Panc1 (cell line): ENCODE data around the gene EXOC7. TPM values are rescaled to one million over a fixed set of nuclear protein-coding genes. Genes with fewer than 3 reads are reported as not detected.

ENCODE experiments used
- ATAC-seq: fragments of 200-7000 bp; cut with Tn5 transposase; 2 replicates; pipeline ENCODE4 v1.9.1; 2020; ENCODE audit warnings: mild to moderate bottlenecking, moderate library complexity
- BruUV-seq: library from RNA; stranded (reverse); fragments of 400-500 nt; replicated peaks from 2 replicates; lab custom pipeline; 2021; lab: Mats Ljungman, UMichigan
- CTCF ChIA-PET: fragments of 300-600 bp; sonication (Branson Sonifier 250); formaldehyde crosslinking; loops from one replicate; lab custom pipeline; 2022; ENCODE audit warnings: antibody characterized with exemption; lab: Charles Lee
- POLR2A ChIA-PET: fragments of 300-600 bp; sonication (Branson Sonifier 250); formaldehyde crosslinking; loops from one replicate; lab custom pipeline; 2022; ENCODE audit warnings: antibody characterized with exemption; lab: Charles Lee
- DNase-seq: peaks from one replicate; pipeline ENCODE4 v3.0.0-alpha.2; 2010; ENCODE audit warnings: low read depth, low spot score
- H3K27ac ChIP-seq: 2 replicates; pipeline ENCODE4 v1.5.1; 2011; ENCODE audit warnings: mild to moderate bottlenecking, low read length, inconsistent platforms
- H3K27me3 ChIP-seq: fragments of 200-500 bp; sonication (Bioruptor generic); 2 replicates; pipeline ENCODE4 v1.6.0; 2014; ENCODE audit warnings: low read length, inconsistent platforms; ENCODE audit not compliant: control insufficient read depth, insufficient read depth
- H3K36me3 ChIP-seq: fragments of 200-500 bp; sonication (Bioruptor generic); 2 replicates; pipeline ENCODE4 v1.5.1; 2014; ENCODE audit warnings: inconsistent platforms, mild to moderate bottlenecking, low read length, moderate library complexity; ENCODE audit not compliant: control insufficient read depth, insufficient read depth
- H3K4me1 ChIP-seq: 2 replicates; pipeline ENCODE4 v1.5.1; 2011; ENCODE audit warnings: inconsistent platforms, mild to moderate bottlenecking, low read length, moderate library complexity; ENCODE audit not compliant: control insufficient read depth, insufficient read depth
- H3K4me3 ChIP-seq, 2 experiments: 2 replicates each; pipeline ENCODE4 v1.5.1; 2011 to 2012; ENCODE audit warnings: low read depth in 2 of 2, low read length in 2 of 2, mild to moderate bottlenecking in 2 of 2, inconsistent platforms in 1 of 2, moderate library complexity in 1 of 2
- H3K9me3 ChIP-seq: fragments of 200-500 bp; sonication (Bioruptor generic); 2 replicates; pipeline ENCODE4 v1.5.1; 2014; ENCODE audit warnings: low read depth, mild to moderate bottlenecking, inconsistent platforms, low read length, moderate library complexity; ENCODE audit not compliant: control insufficient read depth, insufficient read depth
- CTCF ChIP-seq: fragments of 450-650 bp; IDR thresholded peaks from 2 replicates; pipeline ENCODE4 v1.5.1; 2017; ENCODE audit warnings: mild to moderate bottlenecking
- POLR2AphosphoS5 ChIP-seq: IDR thresholded peaks from 2 replicates; pipeline ENCODE4 v1.6.1; 2012; ENCODE audit warnings: mild to moderate bottlenecking, low read depth, low read length, moderate library complexity
- SIN3A ChIP-seq: IDR thresholded peaks from 2 replicates; pipeline ENCODE4 v1.6.1; 2012; ENCODE audit warnings: low read depth, mild to moderate bottlenecking, low read length, moderate library complexity, borderline replicate concordance; ENCODE audit not compliant: insufficient read depth
- TCF7L2 ChIP-seq: IDR thresholded peaks from 2 replicates; pipeline ENCODE4 v1.6.1; 2011; ENCODE audit warnings: mild to moderate bottlenecking, low read depth, low read length, inconsistent platforms
- in situ Hi-C: cut with HindIII; loops from 2 replicates; pipeline ENCODE4 v1.10.0; 2016; ENCODE audit warnings: low sequenced_read_pairs, low pct_unique_long_range_greater_than_20kb
- intact Hi-C: fragments of 100-400 bp; cut with micrococcal nuclease; formaldehyde crosslinking; loops from one replicate; pipeline ENCODE4 v1.10.0; 2022; ENCODE audit not compliant: unreplicated experiment
- total RNA-seq: library from RNA; stranded (reverse); gene quantifications from one replicate; pipeline ENCODE4 v1.2.1, GENCODE V29; 2021; ENCODE audit not compliant: unreplicated experiment
- TF ChIP-seq, protein P1 (sequence below), 2 experiments: IDR thresholded peaks; 2 replicates each; pipeline ENCODE4 v1.6.1; 2011 to 2012; ENCODE audit warnings: low read depth in 2 of 2, control low read depth in 1 of 2, low read length in 1 of 2, mild to moderate bottlenecking in 1 of 2, moderate library complexity in 1 of 2; ENCODE audit not compliant: insufficient read depth in 1 of 2

Gene EXOC7
- total RNA-seq, 1 experiment from 2014 or later: 190 TPM

DNA sequence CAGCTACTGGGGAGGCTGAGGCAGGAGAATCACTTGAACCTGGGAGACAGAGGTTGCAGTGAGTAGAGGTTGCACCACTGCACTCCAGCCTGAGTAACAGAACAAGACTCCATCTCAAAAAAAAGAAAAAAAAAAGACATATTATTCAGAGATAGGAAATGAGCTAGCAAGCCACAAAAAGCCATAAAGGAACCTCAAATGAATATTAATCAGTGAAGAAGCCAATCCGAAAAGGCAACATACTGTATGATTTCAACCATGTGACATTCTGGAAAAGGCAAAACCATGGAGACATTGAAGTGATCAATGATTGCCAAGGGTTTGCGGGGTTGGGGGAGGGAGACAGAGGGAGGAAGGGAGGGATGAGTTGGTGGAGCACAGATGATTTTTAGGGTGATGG lies 8.4 kb upstream of the EXOC7 start:
- TF ChIP-seq CTCF (no peak), POLR2AphosphoS5 (no peak)
- Histone ChIP-seq H3K27ac (no peak overlapping the region), H3K9me3 (no peaks in the 10 kb centered on the region), H3K4me1 (no peaks in the 10 kb centered on the region), H3K4me3 (no peak overlapping the region), H3K27me3 (no peaks in the 10 kb centered on the region), H3K36me3 (no peaks in the 10 kb centered on the region)
- ChIA-PET CTCF (interaction anchor here (0.7 kb wide), 1 partner anchor 103 kb away, joined by 3 read pairs; no protein-coding TSS in a partner anchor), POLR2A (interaction anchor here (0.6 kb wide), 1 partner anchor 167 kb away, joined by 3 read pairs; no protein-coding TSS in a partner anchor)
- ATAC-seq (no peak), DNase-seq (no peak)
- in situ Hi-C loops (no loop called here), intact Hi-C loops (no loop called here)
- no TSS peak for BruUV-seq

GRCh38 chr17:76107509-76107908 lies 3.9 kb upstream of the EXOC7 start:
- TF ChIP-seq POLR2AphosphoS5 (no peak), SIN3A (no peak), CTCF (no peak), TCF7L2 (no peak)
- TF ChIP-seq, protein P1, sequence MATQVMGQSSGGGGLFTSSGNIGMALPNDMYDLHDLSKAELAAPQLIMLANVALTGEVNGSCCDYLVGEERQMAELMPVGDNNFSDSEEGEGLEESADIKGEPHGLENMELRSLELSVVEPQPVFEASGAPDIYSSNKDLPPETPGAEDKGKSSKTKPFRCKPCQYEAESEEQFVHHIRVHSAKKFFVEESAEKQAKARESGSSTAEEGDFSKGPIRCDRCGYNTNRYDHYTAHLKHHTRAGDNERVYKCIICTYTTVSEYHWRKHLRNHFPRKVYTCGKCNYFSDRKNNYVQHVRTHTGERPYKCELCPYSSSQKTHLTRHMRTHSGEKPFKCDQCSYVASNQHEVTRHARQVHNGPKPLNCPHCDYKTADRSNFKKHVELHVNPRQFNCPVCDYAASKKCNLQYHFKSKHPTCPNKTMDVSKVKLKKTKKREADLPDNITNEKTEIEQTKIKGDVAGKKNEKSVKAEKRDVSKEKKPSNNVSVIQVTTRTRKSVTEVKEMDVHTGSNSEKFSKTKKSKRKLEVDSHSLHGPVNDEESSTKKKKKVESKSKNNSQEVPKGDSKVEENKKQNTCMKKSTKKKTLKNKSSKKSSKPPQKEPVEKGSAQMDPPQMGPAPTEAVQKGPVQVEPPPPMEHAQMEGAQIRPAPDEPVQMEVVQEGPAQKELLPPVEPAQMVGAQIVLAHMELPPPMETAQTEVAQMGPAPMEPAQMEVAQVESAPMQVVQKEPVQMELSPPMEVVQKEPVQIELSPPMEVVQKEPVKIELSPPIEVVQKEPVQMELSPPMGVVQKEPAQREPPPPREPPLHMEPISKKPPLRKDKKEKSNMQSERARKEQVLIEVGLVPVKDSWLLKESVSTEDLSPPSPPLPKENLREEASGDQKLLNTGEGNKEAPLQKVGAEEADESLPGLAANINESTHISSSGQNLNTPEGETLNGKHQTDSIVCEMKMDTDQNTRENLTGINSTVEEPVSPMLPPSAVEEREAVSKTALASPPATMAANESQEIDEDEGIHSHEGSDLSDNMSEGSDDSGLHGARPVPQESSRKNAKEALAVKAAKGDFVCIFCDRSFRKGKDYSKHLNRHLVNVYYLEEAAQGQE (IDR thresholded peaks at IDR 0.05; ENCODE audit: insufficient read depth in 1 of 2, low read depth in 2 of 2, low read length in 1 of 2): no peak
- Histone ChIP-seq H3K4me3 (no peak overlapping the region), H3K27me3 (no peaks in the 10 kb centered on the region), H3K9me3 (no peaks in the 10 kb centered on the region), H3K27ac (no peak overlapping the region), H3K36me3 (peaks cover 5% of the 10 kb centered on the region; the same call in 1 of the 2 replicates), H3K4me1 (peaks cover 13% of the 10 kb centered on the region)
- POLR2A ChIA-PET: no interaction called here
- in situ Hi-C loops (no loop called here), intact Hi-C loops (no loop called here)
- CTCF ChIA-PET: interaction anchor here (0.8 kb wide), 1 partner anchor 131 kb away, joined by 3 read pairs; no protein-coding TSS in a partner anchor
- no peak for ATAC-seq
- no TSS peak for BruUV-seq
- no peak for DNase-seq
